Mammary epithelial cell (primary cell): ENCODE results near the gene TSGA10IP.

Experiments used
- EZH2 ChIP-seq: IDR thresholded peaks from 2 replicates; pipeline ENCODE4 v1.6.1; 2012; ENCODE audit warnings: low read length, inconsistent platforms, borderline replicate concordance
- TF ChIP-seq, protein P1 (sequence below), 2 donors: IDR thresholded peaks in 1 of 2; conservative IDR thresholded peaks in 1 of 2; 2 replicates each; pipeline ENCODE4 v1.5.1; 2011 to 2012; ENCODE audit warnings: inconsistent platforms in 2 of 2, low read length in 2 of 2, mild to moderate bottlenecking in 2 of 2, control low read depth in 1 of 2, low read depth in 1 of 2; ENCODE audit not compliant: insufficient read depth in 1 of 2; ENCODE audit errors: extremely low read depth in 1 of 2

DNA sequence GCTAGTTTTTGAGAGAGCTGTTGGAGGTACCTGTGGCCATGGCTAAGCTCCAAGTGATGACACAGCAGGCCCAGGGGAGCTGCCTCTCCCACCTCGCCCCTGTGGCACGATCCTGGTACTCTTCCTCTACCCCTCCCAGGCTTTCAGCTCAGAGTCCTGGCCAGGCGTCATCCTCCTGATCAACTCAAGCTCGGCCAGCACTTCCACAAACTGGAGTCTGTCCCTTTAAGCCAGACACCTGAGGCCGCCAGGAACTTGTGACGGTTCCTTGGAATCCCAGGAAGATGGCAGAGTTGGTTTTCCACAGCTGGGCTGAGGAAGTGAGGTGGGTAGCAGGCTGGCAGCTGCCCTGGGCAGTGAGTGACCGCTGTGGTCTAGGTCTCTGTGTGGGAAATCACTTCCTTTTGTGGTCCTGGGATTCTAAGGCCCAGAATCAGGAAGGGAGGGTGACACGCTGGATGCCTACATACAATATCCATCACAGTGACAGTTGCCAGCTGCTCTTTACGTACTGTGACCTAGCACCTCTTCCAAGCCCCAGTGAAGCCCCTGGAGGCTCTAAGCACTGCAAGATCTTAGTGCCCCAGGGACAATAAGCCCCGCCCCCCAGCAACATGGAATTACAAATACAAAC lies 63.3 kb downstream of the TSGA10IP start:
- TF ChIP-seq, protein P1, sequence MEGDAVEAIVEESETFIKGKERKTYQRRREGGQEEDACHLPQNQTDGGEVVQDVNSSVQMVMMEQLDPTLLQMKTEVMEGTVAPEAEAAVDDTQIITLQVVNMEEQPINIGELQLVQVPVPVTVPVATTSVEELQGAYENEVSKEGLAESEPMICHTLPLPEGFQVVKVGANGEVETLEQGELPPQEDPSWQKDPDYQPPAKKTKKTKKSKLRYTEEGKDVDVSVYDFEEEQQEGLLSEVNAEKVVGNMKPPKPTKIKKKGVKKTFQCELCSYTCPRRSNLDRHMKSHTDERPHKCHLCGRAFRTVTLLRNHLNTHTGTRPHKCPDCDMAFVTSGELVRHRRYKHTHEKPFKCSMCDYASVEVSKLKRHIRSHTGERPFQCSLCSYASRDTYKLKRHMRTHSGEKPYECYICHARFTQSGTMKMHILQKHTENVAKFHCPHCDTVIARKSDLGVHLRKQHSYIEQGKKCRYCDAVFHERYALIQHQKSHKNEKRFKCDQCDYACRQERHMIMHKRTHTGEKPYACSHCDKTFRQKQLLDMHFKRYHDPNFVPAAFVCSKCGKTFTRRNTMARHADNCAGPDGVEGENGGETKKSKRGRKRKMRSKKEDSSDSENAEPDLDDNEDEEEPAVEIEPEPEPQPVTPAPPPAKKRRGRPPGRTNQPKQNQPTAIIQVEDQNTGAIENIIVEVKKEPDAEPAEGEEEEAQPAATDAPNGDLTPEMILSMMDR (conservative IDR thresholded peaks at IDR 0.05 in 1 of 2, IDR thresholded peaks at IDR 0.05 in 1 of 2; ENCODE audit: extremely low read depth in 1 of 2, insufficient read depth in 1 of 2, low read depth in 1 of 2, low read length in 2 of 2) = no peak
- no peak for TF ChIP-seq EZH2
